OCI-LY1 (cell line): ENCODE measurements around the gene ATP8A1.

ENCODE experiments used
- H2AFZ ChIP-seq: fragments of 200-600 bp; sonication (generic), shearing (Covaris generic); 2 replicates; pipeline ENCODE4 v1.6.0; 2014; ENCODE audit warnings: antibody characterized with exemption, mild to moderate bottlenecking, low read length
- H3F3A ChIP-seq: fragments of 200-600 bp; sonication (generic), shearing (Covaris generic); 2 replicates; pipeline ENCODE4 v1.6.0; 2014; ENCODE audit warnings: mild to moderate bottlenecking, antibody characterized with exemption, low read length, moderate library complexity; ENCODE audit not compliant: insufficient read depth
- H3K27ac ChIP-seq: fragments of 200-600 bp; sonication (generic); 2 replicates; pipeline ENCODE4 v1.5.1; 2014; ENCODE audit warnings: low read length, mixed run types, mild to moderate bottlenecking, low read depth; ENCODE audit not compliant: poor library complexity, severe bottlenecking
- H3K27me3 ChIP-seq: fragments of 200-600 bp; sonication (generic); 2 replicates; pipeline ENCODE4 v1.6.0; 2014; ENCODE audit warnings: antibody characterized with exemption, mild to moderate bottlenecking, low read length, moderate library complexity; ENCODE audit not compliant: insufficient read depth
- H3K36me3 ChIP-seq: fragments of 200-600 bp; sonication (generic); 2 replicates; pipeline ENCODE4 v1.6.1; 2014; ENCODE audit warnings: mild to moderate bottlenecking, antibody characterized with exemption, low read length, moderate library complexity, mixed read lengths; ENCODE audit not compliant: insufficient read depth
- H3K4me1 ChIP-seq: fragments of 200-600 bp; sonication (generic); 2 replicates; pipeline ENCODE4 v1.5.1; 2014; ENCODE audit warnings: mild to moderate bottlenecking, low read length, moderate library complexity; ENCODE audit not compliant: insufficient read depth, severe bottlenecking
- H3K4me2 ChIP-seq: fragments of 200-600 bp; sonication (generic), shearing (Covaris generic); 2 replicates; pipeline ENCODE4 v1.6.1; 2014; ENCODE audit warnings: low read length
- H3K4me3 ChIP-seq: fragments of 200-600 bp; sonication (generic); 2 replicates; pipeline ENCODE4 v1.5.1; 2014; ENCODE audit warnings: low read length, low read depth, mild to moderate bottlenecking, mixed read lengths; ENCODE audit not compliant: poor library complexity, severe bottlenecking
- H3K79me2 ChIP-seq: fragments of 200-600 bp; shearing (Covaris generic); 2 replicates; pipeline ENCODE4 v1.6.1; 2016; ENCODE audit warnings: mixed run types, low read length, mixed read lengths; ENCODE audit not compliant: insufficient read depth
- H3K9ac ChIP-seq: fragments of 200-600 bp; sonication (generic), shearing (Covaris generic); 2 replicates; pipeline ENCODE4 v1.6.1; 2014; ENCODE audit warnings: mild to moderate bottlenecking, low read length, mixed read lengths
- H3K9me2 ChIP-seq: fragments of 200-600 bp; sonication (generic), shearing (Covaris generic); 2 replicates; pipeline ENCODE4 v1.6.1; 2014; ENCODE audit warnings: low read depth, mild to moderate bottlenecking, low read length, mixed read lengths
- H3K9me3 ChIP-seq: fragments of 200-600 bp; shearing (Covaris generic); 2 replicates; pipeline ENCODE4 v1.6.1; 2014; ENCODE audit warnings: low read length, mixed read lengths
- H4K20me1 ChIP-seq: fragments of 200-600 bp; sonication (generic), shearing (Covaris generic); 2 replicates; pipeline ENCODE4 v1.6.0; 2016; ENCODE audit warnings: mild to moderate bottlenecking, low read length; ENCODE audit not compliant: insufficient read depth
- CTCF ChIP-seq: fragments of 200-600 bp; sonication (generic), shearing (Covaris generic); IDR thresholded peaks from 2 replicates; pipeline ENCODE4 v1.5.1; 2017; ENCODE audit warnings: mild to moderate bottlenecking, antibody characterized with exemption, low read length, moderate library complexity, mixed read lengths
- EZH2 ChIP-seq: fragments of 200-600 bp; sonication (generic), shearing (Covaris generic); IDR thresholded peaks from 2 replicates; pipeline ENCODE4 v1.8.0; 2017; ENCODE audit warnings: borderline replicate concordance, mixed run types, mild to moderate bottlenecking, antibody characterized with exemption, low read length, moderate library complexity, mixed read lengths

ATP8A1 gene

GRCh38 chr4:42412251-42412650, 244.7 kb downstream of the ATP8A1 start:
- no peaks in the 10 kb centered on the region for H3K4me1 ChIP-seq
- no peak overlapping the region for H3K27ac ChIP-seq
- H3K9ac ChIP-seq: no peak overlapping the region
- no peaks in the 10 kb centered on the region for H4K20me1 ChIP-seq
- no peaks in the 10 kb centered on the region for H3K9me2 ChIP-seq
- H3K9me3 ChIP-seq: no peaks in the 10 kb centered on the region
- H3K27me3 ChIP-seq: no peaks in the 10 kb centered on the region
- no peaks in the 10 kb centered on the region for H3K79me2 ChIP-seq
- H2AFZ ChIP-seq: no peak overlapping the region
- no peak overlapping the region for H3K4me3 ChIP-seq
- H3F3A ChIP-seq: no peaks in the 10 kb centered on the region
- peaks cover 22% of the 10 kb centered on the region; the same call in 1 of the 2 replicates for H3K36me3 ChIP-seq
- no peak overlapping the region for H3K4me2 ChIP-seq
- TF ChIP-seq CTCF: no peak
- TF ChIP-seq EZH2: no peak

- no peaks in the 10 kb centered on the region for H3K9me3 ChIP-seq
- no peak overlapping the region for H2AFZ ChIP-seq
- H4K20me1 ChIP-seq: no peaks in the 10 kb centered on the region
- H3K79me2 ChIP-seq: no peaks in the 10 kb centered on the region
- TF ChIP-seq CTCF: no peak
- TF ChIP-seq EZH2: no peak
- no peaks in the 10 kb centered on the region for H3K4me1 ChIP-seq
- H3F3A ChIP-seq: no peaks in the 10 kb centered on the region
- no peak overlapping the region for H3K27ac ChIP-seq
- H3K27me3 ChIP-seq: no peaks in the 10 kb centered on the region
- H3K9ac ChIP-seq: no peak overlapping the region
- H3K4me2 ChIP-seq: no peak overlapping the region
- H3K4me3 ChIP-seq: no peak overlapping the region
- H3K36me3 ChIP-seq: peaks cover 22% of the 10 kb centered on the region; the same call in 1 of the 2 replicates
- no peaks in the 10 kb centered on the region for H3K9me2 ChIP-seq
Measured at GRCh38 chr4:42411803-42412202, 245.1 kb downstream of the ATP8A1 start.

- no peak overlapping the region for H3K9ac ChIP-seq
- H3K79me2 ChIP-seq: no peaks in the 10 kb centered on the region
- no peaks in the 10 kb centered on the region for H3F3A ChIP-seq
- H3K27me3 ChIP-seq: no peaks in the 10 kb centered on the region
- H3K4me3 ChIP-seq: no peak overlapping the region
- H4K20me1 ChIP-seq: no peaks in the 10 kb centered on the region
- H3K4me1 ChIP-seq: no peaks in the 10 kb centered on the region
- H3K27ac ChIP-seq: no peak overlapping the region
- TF ChIP-seq EZH2 (no peak), CTCF (no peak)
- no peaks in the 10 kb centered on the region for H3K9me2 ChIP-seq
- peaks cover 22% of the 10 kb centered on the region; the same call in 1 of the 2 replicates for H3K36me3 ChIP-seq
- no peak overlapping the region for H2AFZ ChIP-seq
- H3K4me2 ChIP-seq: no peak overlapping the region
- no peaks in the 10 kb centered on the region for H3K9me3 ChIP-seq
Measured at GRCh38 chr4:42410446-42410845, 246.5 kb downstream of the ATP8A1 start.
